ENCODE data around the gene RABGAP1L.

DNA sequence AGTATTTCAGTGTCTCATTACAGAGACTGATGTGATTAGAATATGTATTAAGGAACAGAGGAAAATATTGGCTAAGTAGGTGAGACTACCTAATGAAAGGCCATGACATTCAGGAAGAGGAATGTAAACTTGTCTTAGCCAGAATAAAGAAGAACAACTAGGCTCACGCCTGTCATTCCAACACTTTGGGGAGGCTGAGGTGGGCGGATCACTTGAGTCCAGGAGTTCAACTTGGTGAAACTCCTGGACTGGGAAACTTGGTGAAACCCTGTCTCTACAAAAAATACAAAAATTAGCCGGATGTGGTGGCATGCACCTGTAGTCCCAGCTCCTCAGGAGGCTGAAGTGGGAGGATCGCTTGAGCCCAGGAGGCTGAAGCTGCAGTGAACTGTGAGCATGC lies 825.6 kb downstream of the RABGAP1L start:
- TF ChIP-seq, protein P1, sequence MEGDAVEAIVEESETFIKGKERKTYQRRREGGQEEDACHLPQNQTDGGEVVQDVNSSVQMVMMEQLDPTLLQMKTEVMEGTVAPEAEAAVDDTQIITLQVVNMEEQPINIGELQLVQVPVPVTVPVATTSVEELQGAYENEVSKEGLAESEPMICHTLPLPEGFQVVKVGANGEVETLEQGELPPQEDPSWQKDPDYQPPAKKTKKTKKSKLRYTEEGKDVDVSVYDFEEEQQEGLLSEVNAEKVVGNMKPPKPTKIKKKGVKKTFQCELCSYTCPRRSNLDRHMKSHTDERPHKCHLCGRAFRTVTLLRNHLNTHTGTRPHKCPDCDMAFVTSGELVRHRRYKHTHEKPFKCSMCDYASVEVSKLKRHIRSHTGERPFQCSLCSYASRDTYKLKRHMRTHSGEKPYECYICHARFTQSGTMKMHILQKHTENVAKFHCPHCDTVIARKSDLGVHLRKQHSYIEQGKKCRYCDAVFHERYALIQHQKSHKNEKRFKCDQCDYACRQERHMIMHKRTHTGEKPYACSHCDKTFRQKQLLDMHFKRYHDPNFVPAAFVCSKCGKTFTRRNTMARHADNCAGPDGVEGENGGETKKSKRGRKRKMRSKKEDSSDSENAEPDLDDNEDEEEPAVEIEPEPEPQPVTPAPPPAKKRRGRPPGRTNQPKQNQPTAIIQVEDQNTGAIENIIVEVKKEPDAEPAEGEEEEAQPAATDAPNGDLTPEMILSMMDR (conservative IDR thresholded peaks at IDR 0.05; ENCODE audit: low read length), result no peak
- no peak for TF ChIP-seq EZH2phosphoT487 (IDR thresholded peaks at IDR 0.05; ENCODE audit: borderline replicate concordance, low read depth, low read length)

Data from OCI-LY7 (cell line).